Measurements from ENCODE around the gene APP.

Gene APP

DNA sequence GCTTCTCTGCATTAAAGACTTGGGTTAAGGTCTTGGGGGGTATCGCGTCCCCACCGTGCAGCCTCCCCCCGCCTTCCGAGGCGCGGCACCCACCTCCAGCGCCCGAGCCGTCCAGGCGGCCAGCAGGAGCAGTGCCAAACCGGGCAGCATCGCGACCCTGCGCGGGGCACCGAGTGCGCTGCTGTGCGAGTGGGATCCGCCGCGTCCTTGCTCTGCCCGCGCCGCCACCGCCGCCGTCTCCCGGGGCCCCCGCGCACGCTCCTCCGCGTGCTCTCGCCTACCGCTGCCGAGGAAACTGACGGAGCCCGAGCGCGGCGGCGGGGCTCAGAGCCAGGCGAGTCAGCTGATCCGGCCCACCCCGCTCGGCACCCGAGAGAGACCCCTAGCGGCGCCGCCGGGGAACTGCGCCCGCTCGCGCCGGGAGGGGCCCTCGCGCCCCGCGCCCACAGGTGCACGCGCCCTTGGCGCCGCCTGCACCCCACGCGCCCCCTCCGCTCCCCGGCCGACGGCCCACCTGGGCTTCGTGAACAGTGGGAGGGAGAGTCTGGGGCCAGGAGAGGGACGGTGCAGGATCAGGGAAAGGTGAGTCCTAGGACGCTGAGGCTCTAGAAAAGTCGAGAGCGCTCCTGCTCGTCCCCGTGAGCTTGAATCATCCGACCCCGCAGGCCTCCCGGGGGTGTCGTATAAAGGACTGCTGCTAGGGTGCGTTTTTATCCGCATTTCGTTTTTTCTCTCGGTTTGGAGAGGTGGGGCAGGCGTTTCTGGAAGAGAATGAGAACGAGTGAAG, at the start of gene APP:
Gene APP, minus strand, starts transcription at position 300 of the 787 bp plus-strand sequence. Its CDS starts 150 bp downstream, at position 150.
- H3K4me3 ChIP-seq (replicated peaks in 1 of 2; ENCODE audit: low read depth in 2 of 2, low read length in 2 of 2) = peak within 1 kb of the TSS; percentile 89 to 93
- TF ChIP-seq, protein P1, sequence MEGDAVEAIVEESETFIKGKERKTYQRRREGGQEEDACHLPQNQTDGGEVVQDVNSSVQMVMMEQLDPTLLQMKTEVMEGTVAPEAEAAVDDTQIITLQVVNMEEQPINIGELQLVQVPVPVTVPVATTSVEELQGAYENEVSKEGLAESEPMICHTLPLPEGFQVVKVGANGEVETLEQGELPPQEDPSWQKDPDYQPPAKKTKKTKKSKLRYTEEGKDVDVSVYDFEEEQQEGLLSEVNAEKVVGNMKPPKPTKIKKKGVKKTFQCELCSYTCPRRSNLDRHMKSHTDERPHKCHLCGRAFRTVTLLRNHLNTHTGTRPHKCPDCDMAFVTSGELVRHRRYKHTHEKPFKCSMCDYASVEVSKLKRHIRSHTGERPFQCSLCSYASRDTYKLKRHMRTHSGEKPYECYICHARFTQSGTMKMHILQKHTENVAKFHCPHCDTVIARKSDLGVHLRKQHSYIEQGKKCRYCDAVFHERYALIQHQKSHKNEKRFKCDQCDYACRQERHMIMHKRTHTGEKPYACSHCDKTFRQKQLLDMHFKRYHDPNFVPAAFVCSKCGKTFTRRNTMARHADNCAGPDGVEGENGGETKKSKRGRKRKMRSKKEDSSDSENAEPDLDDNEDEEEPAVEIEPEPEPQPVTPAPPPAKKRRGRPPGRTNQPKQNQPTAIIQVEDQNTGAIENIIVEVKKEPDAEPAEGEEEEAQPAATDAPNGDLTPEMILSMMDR (IDR thresholded peaks at IDR 0.05; ENCODE audit: low read depth, low read length) = peak; percentile 47
- peak; percentile 72 to 81 for DNase-seq (ENCODE audit: low read depth in 2 of 2)

DNA sequence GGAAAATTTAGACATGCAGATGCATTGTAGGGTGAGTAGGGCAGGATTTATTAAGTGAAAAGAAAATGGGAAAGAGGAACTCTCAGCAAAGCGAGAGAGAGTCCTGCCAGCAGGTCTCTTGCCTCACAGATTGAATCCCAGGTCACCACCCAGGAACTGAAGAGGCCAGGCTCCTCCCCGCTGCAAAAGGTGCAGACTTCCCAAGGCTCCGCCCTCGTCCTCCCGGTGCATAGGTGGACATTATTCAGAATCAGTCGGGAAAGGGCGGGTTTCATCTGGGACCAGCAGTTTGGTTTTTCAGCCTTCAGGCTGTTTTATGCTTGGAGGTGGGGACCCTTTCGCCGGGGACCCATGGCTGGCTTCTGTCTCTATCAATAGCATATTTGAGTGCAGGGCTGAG, 41.6 kb upstream of the APP start:
- no peak overlapping the region for H3K4me3 ChIP-seq (replicated peaks in 1 of 2; ENCODE audit: low read depth in 2 of 2, low read length in 2 of 2)
- no peak for DNase-seq (ENCODE audit: low read depth in 2 of 2)
- TF ChIP-seq, protein P1 (IDR thresholded peaks at IDR 0.05; ENCODE audit: low read depth, low read length) = no peak

DNA sequence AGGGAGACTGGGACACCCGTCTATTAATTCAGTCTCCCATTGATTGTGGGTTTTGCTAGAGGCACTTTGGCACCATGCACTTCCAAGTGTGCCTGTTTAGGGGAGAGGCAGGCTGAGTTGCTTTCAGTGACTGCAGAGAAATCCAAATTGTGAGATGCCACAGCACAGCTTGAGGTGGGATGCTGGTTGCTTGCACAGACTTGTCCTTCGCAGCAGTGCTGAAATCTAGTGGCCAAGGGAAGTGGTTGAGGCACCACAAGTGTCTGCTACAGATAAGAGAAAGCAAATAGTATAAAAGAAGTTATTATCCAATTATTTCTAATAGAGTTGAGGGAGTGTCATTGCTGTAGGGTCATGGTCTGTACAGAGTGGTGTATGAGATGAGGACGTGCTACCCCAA, 40.0 kb upstream of the APP start:
- H3K4me3 ChIP-seq (replicated peaks in 1 of 2; ENCODE audit: low read depth in 2 of 2, low read length in 2 of 2) = no peak overlapping the region
- no peak for DNase-seq (ENCODE audit: low read depth in 2 of 2)
- TF ChIP-seq, protein P1 (IDR thresholded peaks at IDR 0.05; ENCODE audit: low read depth, low read length) = no peak

DNA sequence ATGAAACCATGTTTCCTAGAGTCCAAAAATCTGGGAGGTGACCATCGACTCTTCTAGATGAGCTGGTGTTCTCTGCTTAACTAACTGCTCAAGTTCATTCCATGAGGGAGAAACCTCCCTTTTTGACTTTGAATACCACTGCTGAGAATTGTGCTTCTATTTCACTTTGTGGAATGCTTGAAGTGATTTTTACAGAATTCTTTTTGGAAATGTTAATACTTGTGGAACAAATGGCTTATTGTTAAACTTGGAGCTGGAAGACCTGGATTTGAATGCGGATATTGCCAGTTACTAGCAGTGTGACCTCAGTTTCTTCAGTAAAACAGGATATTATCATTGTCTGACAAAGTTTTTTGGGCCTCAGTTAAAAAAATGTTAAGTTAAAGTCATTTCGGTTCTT, 36.5 kb upstream of the APP start:
- no peak overlapping the region for H3K4me3 ChIP-seq (replicated peaks in 1 of 2; ENCODE audit: low read depth in 2 of 2, low read length in 2 of 2)
- TF ChIP-seq, protein P1 (IDR thresholded peaks at IDR 0.05; ENCODE audit: low read depth, low read length) = no peak
- no peak for DNase-seq (ENCODE audit: low read depth in 2 of 2)

DNA sequence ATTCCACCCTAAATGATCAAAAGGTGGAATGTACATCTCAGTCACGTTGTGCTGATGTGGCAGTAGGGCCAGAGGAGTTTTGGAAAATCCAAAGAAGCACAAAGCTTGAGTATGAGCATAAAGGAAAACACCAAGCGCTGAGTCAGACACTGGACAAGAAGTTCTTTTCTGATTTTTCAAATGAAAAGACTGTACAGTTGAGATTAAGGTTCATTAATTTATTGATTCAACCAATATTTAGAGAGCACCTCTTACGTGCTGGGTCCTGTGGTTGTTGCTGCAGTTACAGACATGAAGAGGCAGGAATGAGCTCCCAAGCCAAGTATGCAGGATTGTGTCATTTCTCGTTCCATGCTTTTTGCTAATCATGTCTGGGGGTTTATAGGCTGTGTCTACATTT, 28.9 kb upstream of the APP start:
- H3K4me3 ChIP-seq (replicated peaks in 1 of 2; ENCODE audit: low read depth in 2 of 2, low read length in 2 of 2) = no peak overlapping the region
- peak; percentile 10 to 67 for DNase-seq (ENCODE audit: low read depth in 2 of 2)
- TF ChIP-seq, protein P1 (IDR thresholded peaks at IDR 0.05; ENCODE audit: low read depth, low read length) = no peak

DNA sequence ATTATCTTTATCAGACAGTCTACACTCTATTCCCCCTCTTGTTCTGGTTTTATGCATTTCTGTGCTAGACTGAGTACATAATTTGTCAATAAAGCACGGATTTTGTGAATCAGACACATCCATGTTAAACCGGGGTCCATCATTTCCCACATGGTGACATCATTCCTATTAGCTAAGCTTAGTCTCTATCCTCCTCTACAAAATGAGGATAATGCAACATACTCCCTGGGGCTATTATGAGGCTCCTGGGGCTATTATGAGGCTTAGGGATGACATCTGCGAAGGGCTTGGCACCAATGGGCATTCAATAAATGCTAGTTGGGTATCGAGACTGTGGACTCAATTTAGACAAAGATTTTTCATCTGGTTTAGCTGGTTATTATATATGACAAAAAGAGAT, 25.1 kb upstream of the APP start:
- TF ChIP-seq, protein P1 (IDR thresholded peaks at IDR 0.05; ENCODE audit: low read depth, low read length) = no peak
- H3K4me3 ChIP-seq (replicated peaks in 1 of 2; ENCODE audit: low read depth in 2 of 2, low read length in 2 of 2) = no peak overlapping the region
- DNase-seq (ENCODE audit: low read depth in 2 of 2) = no peak

Data from cardiac fibroblast (primary cell).